AG10803 (cell line): ENCODE measurements around the gene ZC3H12C.

ENCODE experiments used
- DNase-seq: peaks from one replicate; pipeline ENCODE4 v3.0.0; 2010; ENCODE audit warnings: low read depth
- H3K4me3 ChIP-seq: 2 replicates; pipeline ENCODE4 v1.5.1; 2011; ENCODE audit warnings: mild to moderate bottlenecking, low read length, control low read depth
- TF ChIP-seq, protein P1 (sequence below): conservative IDR thresholded peaks from 2 replicates; pipeline ENCODE4 v1.5.1; 2011; ENCODE audit warnings: mild to moderate bottlenecking, low read length, control low read depth, inconsistent platforms

The ZC3H12C gene

DNA sequence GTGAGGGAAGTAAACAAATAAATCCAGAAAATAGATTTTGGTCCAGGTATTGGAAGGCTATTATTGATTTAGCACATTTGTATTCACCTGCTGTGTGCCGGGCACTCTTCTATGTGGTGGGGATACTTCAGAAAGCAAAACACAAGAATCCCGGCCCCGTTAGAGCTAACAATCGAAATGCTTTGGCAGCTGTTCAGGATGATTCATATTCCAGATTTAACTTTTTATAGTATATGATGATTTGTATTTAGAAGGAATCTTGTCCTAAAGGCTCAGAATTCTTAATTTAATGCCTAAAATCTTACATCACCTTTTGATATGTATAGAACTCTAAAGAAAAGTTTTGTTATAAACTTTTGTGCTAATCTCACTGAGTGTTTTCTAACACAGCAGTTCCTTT lies 28.0 kb downstream of the ZC3H12C start:
- peak; percentile 57 for DNase-seq
- TF ChIP-seq, protein P1, sequence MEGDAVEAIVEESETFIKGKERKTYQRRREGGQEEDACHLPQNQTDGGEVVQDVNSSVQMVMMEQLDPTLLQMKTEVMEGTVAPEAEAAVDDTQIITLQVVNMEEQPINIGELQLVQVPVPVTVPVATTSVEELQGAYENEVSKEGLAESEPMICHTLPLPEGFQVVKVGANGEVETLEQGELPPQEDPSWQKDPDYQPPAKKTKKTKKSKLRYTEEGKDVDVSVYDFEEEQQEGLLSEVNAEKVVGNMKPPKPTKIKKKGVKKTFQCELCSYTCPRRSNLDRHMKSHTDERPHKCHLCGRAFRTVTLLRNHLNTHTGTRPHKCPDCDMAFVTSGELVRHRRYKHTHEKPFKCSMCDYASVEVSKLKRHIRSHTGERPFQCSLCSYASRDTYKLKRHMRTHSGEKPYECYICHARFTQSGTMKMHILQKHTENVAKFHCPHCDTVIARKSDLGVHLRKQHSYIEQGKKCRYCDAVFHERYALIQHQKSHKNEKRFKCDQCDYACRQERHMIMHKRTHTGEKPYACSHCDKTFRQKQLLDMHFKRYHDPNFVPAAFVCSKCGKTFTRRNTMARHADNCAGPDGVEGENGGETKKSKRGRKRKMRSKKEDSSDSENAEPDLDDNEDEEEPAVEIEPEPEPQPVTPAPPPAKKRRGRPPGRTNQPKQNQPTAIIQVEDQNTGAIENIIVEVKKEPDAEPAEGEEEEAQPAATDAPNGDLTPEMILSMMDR, result no peak
- peak overlapping the region; percentile 29 for H3K4me3 ChIP-seq

DNA sequence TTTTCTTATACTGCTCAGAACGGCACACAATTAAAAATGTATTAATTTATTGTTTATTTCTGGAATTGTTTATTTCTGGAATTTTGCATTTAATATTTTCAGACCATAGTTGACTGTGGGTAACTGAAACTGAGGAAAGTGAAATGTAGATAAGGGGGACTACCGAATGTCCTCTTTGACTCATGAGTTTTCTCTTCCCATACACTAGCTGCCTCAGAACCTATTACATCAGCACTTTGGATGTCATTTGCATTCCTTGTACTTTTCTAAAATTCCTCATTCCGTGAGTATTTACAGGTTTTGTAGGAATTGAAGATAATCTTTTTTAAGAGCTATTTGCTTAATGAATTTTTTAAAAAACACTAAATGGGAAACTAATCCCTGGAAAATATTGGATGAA lies 29.8 kb downstream of the ZC3H12C start:
- TF ChIP-seq, protein P1, result no peak
- peak; percentile 70 for DNase-seq
- no peak overlapping the region for H3K4me3 ChIP-seq

DNA sequence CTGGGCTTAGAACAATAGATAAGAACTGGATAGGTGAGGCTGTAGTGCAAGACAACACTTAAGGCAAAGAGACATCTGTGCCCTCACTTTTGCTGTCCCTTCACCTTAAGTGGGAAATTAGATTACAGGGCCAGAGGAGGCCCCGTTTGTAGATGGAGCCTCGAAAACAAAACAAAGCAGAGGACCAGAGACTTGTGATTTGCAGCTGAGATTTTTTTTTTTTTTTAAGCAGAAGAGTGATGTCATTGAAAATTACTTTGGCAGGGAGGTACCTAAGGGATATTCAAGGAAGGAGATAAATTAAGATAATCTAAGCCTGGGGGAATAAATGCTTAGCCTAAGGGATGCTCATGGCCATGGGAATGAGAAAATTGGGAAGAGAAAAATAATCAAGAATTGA lies 31.4 kb downstream of the ZC3H12C start:
- TF ChIP-seq, protein P1, result no peak
- H3K4me3 ChIP-seq, result no peak overlapping the region
- DNase-seq, result no peak

DNA sequence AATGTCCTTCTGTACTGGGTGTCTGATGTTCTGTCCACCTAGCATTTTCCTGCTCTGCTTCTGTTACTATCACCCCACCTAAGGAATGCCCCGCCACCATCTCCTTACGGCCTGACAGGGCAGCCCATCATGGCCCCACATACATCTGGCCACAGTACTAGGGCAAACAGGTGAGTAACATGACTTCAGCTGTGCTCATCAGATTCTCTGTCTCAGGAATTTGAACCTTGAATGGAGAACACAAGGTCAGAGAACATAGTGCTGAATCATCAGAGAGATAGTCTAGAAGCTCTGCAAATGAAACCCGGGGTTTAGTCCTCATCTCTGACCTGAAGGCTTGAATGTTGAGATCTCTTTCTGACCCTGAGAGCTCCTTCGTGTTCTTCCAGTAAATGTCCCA lies 32.4 kb downstream of the ZC3H12C start:
- TF ChIP-seq, protein P1, result no peak
- DNase-seq, result peak; percentile 31
- no peak overlapping the region for H3K4me3 ChIP-seq

DNA sequence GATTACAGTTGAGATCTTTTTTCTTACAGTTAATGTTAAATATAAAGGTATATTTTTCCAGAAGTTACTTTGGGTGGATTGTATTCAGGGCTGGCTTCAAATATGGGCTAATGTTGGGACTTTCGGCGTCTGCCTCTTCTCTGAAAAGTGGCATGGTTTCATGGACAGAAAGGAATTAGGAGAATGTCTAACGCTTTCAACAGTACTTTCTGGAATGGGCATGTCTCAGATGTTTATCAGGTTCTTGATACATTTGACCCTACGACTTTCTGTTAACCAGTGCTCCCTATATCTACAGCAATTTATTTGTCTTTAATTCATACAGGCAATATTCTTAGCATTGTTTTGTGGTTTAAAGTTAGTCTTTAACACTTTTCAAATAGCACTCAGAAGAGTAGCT lies 33.7 kb downstream of the ZC3H12C start:
- TF ChIP-seq, protein P1, result no peak
- no peak for DNase-seq
- no peak overlapping the region for H3K4me3 ChIP-seq

DNA sequence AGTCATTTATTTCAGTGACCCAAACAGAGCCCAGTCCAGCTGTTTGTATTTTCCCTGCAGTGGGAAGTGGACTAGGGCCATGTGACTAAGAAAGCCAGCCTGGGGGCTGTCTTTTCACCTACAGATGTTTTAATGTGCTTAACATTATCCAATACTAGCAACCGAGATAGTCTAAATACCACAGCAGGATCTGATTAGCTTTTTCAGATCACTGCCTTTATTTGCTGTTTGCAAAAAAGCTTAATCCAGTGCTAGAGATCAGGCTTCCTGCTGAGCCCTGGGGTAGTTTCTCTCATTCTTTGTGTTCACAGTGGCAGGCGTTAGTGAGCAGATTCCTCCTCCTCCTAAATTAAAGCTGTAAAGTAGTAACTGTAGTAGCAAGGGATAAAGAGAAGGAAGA lies 35.0 kb downstream of the ZC3H12C start:
- TF ChIP-seq, protein P1, result no peak
- DNase-seq, result peak; percentile 66
- H3K4me3 ChIP-seq, result no peak overlapping the region

DNA sequence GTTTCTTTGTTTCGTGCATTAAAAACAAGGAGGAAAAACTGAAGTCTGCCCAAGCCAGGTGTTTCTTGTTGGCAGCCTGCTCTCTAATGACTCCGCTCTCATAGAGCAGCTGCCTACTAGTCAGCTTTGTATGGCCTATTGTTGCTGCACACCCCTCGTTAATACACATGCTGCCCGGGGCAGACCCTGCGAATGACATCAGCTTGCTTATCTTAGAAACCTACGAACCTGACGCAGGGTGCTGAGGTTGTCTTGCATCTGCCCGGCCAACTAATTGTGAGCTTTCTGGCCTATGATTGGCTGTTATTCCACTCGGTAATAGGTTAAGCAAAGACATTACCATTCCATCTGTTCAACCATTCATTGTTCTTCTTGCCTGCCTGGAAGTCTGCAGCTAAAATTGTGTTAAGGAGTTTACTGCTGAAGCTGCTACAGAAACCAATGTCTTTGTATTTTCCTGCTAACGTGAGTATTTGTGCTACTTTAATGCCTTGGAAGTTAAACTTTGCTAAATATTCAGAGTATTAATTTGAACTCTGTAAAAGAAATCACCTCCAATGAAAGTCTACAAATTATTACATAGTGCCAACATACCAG lies 37.5 kb downstream of the ZC3H12C start:
- H3K4me3 ChIP-seq, result no peak overlapping the region
- DNase-seq, result no peak
- TF ChIP-seq, protein P1, result no peak
